GM12878 (cell line): ENCODE measurements around the gene GPR146.
A peak's percentile ranks its signal among the peaks of the same experiment; 100 is the strongest.

Source experiments
- CEBPZ ChIP-seq: fragments of 150-350 bp; IDR thresholded peaks from 2 replicates; pipeline ENCODE4 v1.6.1; 2016; ENCODE audit warnings: low read depth, low read length
- ETV6 ChIP-seq, 2 experiments: fragments of 450-650 bp in 1 of 2; IDR thresholded peaks in 1 of 2; conservative IDR thresholded peaks in 1 of 2; 2 replicates each; pipeline ENCODE4 v1.6.1; 2014; ENCODE audit warnings: antibody characterized with exemption in 1 of 2, borderline replicate concordance in 1 of 2, low read depth in 1 of 2, mild to moderate bottlenecking in 1 of 2, moderate library complexity in 1 of 2
- EZH2 ChIP-seq: IDR thresholded peaks from 2 replicates; pipeline ENCODE4 v1.6.1; 2012; ENCODE audit warnings: low read depth, mild to moderate bottlenecking, control low read depth, inconsistent platforms, low read length, borderline replicate concordance; ENCODE audit not compliant: control insufficient read depth
- MAX ChIP-seq: IDR thresholded peaks from 2 replicates; pipeline ENCODE4 v1.6.1; 2012; ENCODE audit warnings: low read depth, low read length, improper control_type of control experiment
- NFXL1 ChIP-seq: fragments of 450-650 bp; IDR thresholded peaks from 2 replicates; pipeline ENCODE4 v1.6.1; 2017; ENCODE audit warnings: antibody characterized with exemption, mild to moderate bottlenecking, borderline replicate concordance
- NFYB ChIP-seq: IDR thresholded peaks from 2 replicates; pipeline ENCODE4 v1.6.1; 2011; ENCODE audit warnings: low read depth, mild to moderate bottlenecking, low read length, improper control_type of control experiment, moderate library complexity; ENCODE audit not compliant: insufficient read depth
- POLR2A ChIP-seq: IDR thresholded peaks from 2 replicates; pipeline ENCODE4 v1.6.1; 2011; ENCODE audit warnings: low read depth, mild to moderate bottlenecking, low read length
- REST ChIP-seq: IDR thresholded peaks from 2 replicates; pipeline ENCODE4 v1.6.1; 2012; ENCODE audit warnings: mild to moderate bottlenecking, low read depth, low read length
- TAF1 ChIP-seq: IDR thresholded peaks from 2 replicates; pipeline ENCODE4 v1.6.1; 2011; ENCODE audit warnings: mild to moderate bottlenecking, low read depth, low read length, borderline replicate concordance
- TF ChIP-seq, protein P1 (sequence below), 3 experiments: IDR thresholded peaks in 2 of 3; conservative IDR thresholded peaks in 1 of 3; 2 replicates each; pipeline ENCODE4 v1.5.1; 2011; ENCODE audit warnings: low read depth in 3 of 3, low read length in 3 of 3, mild to moderate bottlenecking in 3 of 3, control low read depth in 2 of 3, moderate library complexity in 2 of 3, inconsistent platforms in 1 of 3, mixed read lengths in 1 of 3; ENCODE audit not compliant: control insufficient read depth in 2 of 3, insufficient read depth in 1 of 3; ENCODE audit errors: extremely low read depth in 1 of 3

GRCh38 chr7:1025743-1026581, 18.4 kb upstream of the GPR146 start:
- TF ChIP-seq, protein P1, sequence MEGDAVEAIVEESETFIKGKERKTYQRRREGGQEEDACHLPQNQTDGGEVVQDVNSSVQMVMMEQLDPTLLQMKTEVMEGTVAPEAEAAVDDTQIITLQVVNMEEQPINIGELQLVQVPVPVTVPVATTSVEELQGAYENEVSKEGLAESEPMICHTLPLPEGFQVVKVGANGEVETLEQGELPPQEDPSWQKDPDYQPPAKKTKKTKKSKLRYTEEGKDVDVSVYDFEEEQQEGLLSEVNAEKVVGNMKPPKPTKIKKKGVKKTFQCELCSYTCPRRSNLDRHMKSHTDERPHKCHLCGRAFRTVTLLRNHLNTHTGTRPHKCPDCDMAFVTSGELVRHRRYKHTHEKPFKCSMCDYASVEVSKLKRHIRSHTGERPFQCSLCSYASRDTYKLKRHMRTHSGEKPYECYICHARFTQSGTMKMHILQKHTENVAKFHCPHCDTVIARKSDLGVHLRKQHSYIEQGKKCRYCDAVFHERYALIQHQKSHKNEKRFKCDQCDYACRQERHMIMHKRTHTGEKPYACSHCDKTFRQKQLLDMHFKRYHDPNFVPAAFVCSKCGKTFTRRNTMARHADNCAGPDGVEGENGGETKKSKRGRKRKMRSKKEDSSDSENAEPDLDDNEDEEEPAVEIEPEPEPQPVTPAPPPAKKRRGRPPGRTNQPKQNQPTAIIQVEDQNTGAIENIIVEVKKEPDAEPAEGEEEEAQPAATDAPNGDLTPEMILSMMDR (IDR thresholded peaks at IDR 0.05 in 2 of 3, conservative IDR thresholded peaks at IDR 0.05 in 1 of 3; ENCODE audit: control insufficient read depth in 2 of 3, extremely low read depth in 1 of 3, insufficient read depth in 1 of 3, low read depth in 3 of 3, low read length in 3 of 3), result no peak
- TF ChIP-seq EZH2 (no peak), CEBPZ (no peak), NFXL1 (no peak), REST (no peak), MAX (no peak), ETV6 (conservative IDR thresholded peaks at IDR 0.05 in 1 of 2, IDR thresholded peaks at IDR 0.05 in 1 of 2; ENCODE audit: borderline replicate concordance in 1 of 2, low read depth in 1 of 2) (no peak), POLR2A (peak; percentile 18; the same call in 1 of the 2 replicates), TAF1 (no peak), NFYB (no peak)
